Measurements from ENCODE around the gene ACMSD. TPM values are rescaled to one million over a fixed set of nuclear protein-coding genes. Genes with fewer than 3 reads are reported as not detected.

The ACMSD gene
- total and polyA plus RNA-seq, 2 experiments from 2014 or later, result 0.11 TPM; not detected in 1

GRCh38 chr2:134873152-134873551, 34.7 kb downstream of the ACMSD start (continued):
- no peak for TF ChIP-seq REST (IDR thresholded peaks at IDR 0.05; ENCODE audit: unreplicated experiment)

- ATAC-seq (no peak), DNase-seq (ENCODE audit: low spot score) (no peak)
- Histone ChIP-seq H3F3A (replicated peaks; ENCODE audit: low read depth) (no peaks in the 10 kb centered on the region), H3K27ac (ENCODE audit: low read depth) (no peak overlapping the region), H3K4me2 (no peak overlapping the region), H3K9me2 (ENCODE audit: insufficient read depth) (no peaks in the 10 kb centered on the region; the same call in 1 of the 2 replicates), H3K27me3 (ENCODE audit: insufficient read depth) (no peaks in the 10 kb centered on the region), H3K36me3 (ENCODE audit: insufficient read depth) (no peaks in the 10 kb centered on the region), H3K4me3 (no peak overlapping the region), H4K20me1 (replicated peaks; ENCODE audit: insufficient read depth) (no peaks in the 10 kb centered on the region; the same call in 1 of the 2 replicates), H3K79me2 (replicated peaks; ENCODE audit: insufficient read depth) (no peaks in the 10 kb centered on the region), H2AFZ (no peak overlapping the region), H3K4me1 (ENCODE audit: insufficient read depth) (no peaks in the 10 kb centered on the region)
- no peak overlapping the region for H3K4me3 Mint-ChIP-seq
- H3K4me1 Mint-ChIP-seq, result no peaks in the 10 kb centered on the region
- TF ChIP-seq EZH2phosphoT487 (IDR thresholded peaks at IDR 0.05; ENCODE audit: unreplicated experiment) (no peak), CREB1 (CRISPR knock-in tag; IDR thresholded peaks at IDR 0.05; ENCODE audit: low read depth) (no peak), JUNB (IDR thresholded peaks at IDR 0.05; ENCODE audit: unreplicated experiment) (no peak)
- no peaks in the 10 kb centered on the region for H3K27me3 Mint-ChIP-seq (ENCODE audit: insufficient read depth, low read depth, poor library complexity)
- no peak overlapping the region for H3K27ac Mint-ChIP-seq
- no peaks in the 10 kb centered on the region for H3K36me3 Mint-ChIP-seq (ENCODE audit: low read depth)
- peaks cover 9% of the 10 kb centered on the region; the same call in 2 of the 3 replicates for H3K9me3 Mint-ChIP-seq
Observed at GRCh38 chr2:134875309-134875708, 36.9 kb downstream of the ACMSD start.

- H3K4me2 ChIP-seq, result no peak overlapping the region
- Mint-ChIP-seq H3K4me1 (no peaks in the 10 kb centered on the region), H3K4me3 (no peak overlapping the region), H3K27me3 (ENCODE audit: insufficient read depth, low read depth, poor library complexity) (no peaks in the 10 kb centered on the region), H3K27ac (no peak overlapping the region), H3K36me3 (ENCODE audit: low read depth) (no peaks in the 10 kb centered on the region), H3K9me3 (peaks cover 9% of the 10 kb centered on the region; the same call in 2 of the 3 replicates)
- no peak for ATAC-seq
- no peaks in the 10 kb centered on the region for H3K4me1 ChIP-seq (ENCODE audit: insufficient read depth)
- no peak overlapping the region for H3K4me3 ChIP-seq
- H3K9me2 ChIP-seq (ENCODE audit: insufficient read depth), result no peaks in the 10 kb centered on the region
- DNase-seq (ENCODE audit: low spot score), result no peak
- H4K20me1 ChIP-seq (replicated peaks; ENCODE audit: insufficient read depth), result no peaks in the 10 kb centered on the region
- no peaks in the 10 kb centered on the region for H3F3A ChIP-seq (replicated peaks; ENCODE audit: low read depth)
- H3K27ac ChIP-seq (ENCODE audit: low read depth), result no peak overlapping the region
- H2AFZ ChIP-seq, result no peak overlapping the region
- no peaks in the 10 kb centered on the region for H3K79me2 ChIP-seq (replicated peaks; ENCODE audit: insufficient read depth)
- H3K36me3 ChIP-seq (ENCODE audit: insufficient read depth), result no peaks in the 10 kb centered on the region
- no peaks in the 10 kb centered on the region for H3K27me3 ChIP-seq (ENCODE audit: insufficient read depth)
- TF ChIP-seq CREB1 (CRISPR knock-in tag; IDR thresholded peaks at IDR 0.05; ENCODE audit: low read depth) (no peak), POLR2AphosphoS5 (IDR thresholded peaks at IDR 0.05; ENCODE audit: low read depth) (no peak), REST (IDR thresholded peaks at IDR 0.05; ENCODE audit: unreplicated experiment) (no peak), ZNF114 (CRISPR knock-in tag; IDR thresholded peaks at IDR 0.05) (no peak), ETS1 (IDR thresholded peaks at IDR 0.05) (no peak), ZNF331 (CRISPR knock-in tag; IDR thresholded peaks at IDR 0.05; ENCODE audit: low read depth) (no peak), JUNB (IDR thresholded peaks at IDR 0.05; ENCODE audit: unreplicated experiment) (no peak), EZH2 (IDR thresholded peaks at IDR 0.05; ENCODE audit: low read depth, unreplicated experiment) (no peak)
Observed at GRCh38 chr2:134882773-134883172, 44.4 kb downstream of the ACMSD start.

Measured in GM23338 (cell line).